ENCODE results near the gene MAGEC1.
"Not testable (repeated sequence)": the region's sequence is repeated elsewhere in the genome, so short reads cannot be mapped to it uniquely, and the experiment has no call there.

MAGEC1 gene, protein sequence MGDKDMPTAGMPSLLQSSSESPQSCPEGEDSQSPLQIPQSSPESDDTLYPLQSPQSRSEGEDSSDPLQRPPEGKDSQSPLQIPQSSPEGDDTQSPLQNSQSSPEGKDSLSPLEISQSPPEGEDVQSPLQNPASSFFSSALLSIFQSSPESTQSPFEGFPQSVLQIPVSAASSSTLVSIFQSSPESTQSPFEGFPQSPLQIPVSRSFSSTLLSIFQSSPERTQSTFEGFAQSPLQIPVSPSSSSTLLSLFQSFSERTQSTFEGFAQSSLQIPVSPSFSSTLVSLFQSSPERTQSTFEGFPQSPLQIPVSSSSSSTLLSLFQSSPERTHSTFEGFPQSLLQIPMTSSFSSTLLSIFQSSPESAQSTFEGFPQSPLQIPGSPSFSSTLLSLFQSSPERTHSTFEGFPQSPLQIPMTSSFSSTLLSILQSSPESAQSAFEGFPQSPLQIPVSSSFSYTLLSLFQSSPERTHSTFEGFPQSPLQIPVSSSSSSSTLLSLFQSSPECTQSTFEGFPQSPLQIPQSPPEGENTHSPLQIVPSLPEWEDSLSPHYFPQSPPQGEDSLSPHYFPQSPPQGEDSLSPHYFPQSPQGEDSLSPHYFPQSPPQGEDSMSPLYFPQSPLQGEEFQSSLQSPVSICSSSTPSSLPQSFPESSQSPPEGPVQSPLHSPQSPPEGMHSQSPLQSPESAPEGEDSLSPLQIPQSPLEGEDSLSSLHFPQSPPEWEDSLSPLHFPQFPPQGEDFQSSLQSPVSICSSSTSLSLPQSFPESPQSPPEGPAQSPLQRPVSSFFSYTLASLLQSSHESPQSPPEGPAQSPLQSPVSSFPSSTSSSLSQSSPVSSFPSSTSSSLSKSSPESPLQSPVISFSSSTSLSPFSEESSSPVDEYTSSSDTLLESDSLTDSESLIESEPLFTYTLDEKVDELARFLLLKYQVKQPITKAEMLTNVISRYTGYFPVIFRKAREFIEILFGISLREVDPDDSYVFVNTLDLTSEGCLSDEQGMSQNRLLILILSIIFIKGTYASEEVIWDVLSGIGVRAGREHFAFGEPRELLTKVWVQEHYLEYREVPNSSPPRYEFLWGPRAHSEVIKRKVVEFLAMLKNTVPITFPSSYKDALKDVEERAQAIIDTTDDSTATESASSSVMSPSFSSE

DNA sequence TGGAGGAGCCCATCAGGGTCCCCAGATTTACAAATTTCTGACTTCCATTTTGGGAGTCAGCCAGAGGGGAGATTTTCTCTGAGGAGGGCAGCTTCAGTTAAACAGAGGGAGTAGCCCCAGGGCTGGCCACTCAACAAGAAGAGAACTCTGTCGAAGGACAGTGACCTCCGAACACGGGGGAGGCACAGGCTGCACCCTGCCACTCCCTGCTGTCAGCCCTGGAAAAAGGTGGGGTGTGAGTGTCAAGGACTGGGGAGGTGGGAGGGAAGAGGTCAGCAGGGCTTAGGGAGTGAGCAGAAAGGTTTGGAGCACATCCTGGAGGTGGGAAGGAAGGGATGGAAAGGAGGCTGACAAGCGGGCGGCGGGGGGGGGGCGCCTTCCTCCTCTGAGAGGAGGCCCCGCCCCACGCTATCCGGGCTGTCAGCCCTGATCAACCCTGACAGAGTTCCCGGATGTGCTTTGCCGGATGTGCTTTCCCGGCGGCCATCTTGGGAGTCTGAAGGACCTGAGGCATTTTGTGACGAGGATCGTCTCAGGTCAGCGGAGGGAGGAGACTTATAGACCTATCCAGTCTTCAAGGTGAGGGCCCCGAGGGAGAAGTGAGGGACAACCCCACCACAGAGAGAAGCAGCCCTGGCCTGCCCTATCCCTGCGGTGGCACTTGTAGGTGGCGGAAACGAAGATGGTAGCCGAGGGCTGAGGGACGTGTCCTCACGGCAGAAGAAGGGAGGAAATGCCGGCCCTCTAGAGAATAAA lies at the start of gene MAGEC1:
Gene MAGEC1, plus strand, starts transcription at position 495 of the 756 bp plus-strand sequence. CDS start 1,179 bp downstream, outside the sequence.
- no peak for DNase-seq (ENCODE audit: low read depth)

DNA sequence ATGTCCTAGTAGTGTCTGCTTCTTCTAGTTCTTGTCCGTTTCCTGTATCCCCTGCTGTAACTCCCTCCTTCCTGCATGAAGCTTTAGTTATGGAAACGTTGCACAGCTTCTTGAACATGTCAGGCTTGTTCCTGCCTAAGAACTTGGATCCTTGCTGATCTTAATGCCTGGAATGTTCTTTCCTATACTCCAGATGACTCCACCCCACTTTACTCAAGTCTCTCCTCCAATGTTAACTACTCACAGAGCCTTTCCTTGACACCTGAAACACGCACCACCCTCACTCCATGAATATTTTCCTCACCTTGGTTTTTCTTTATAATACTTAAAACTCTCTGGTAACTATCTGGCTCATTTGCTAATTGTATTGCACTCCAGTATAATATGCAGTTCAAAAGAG lies 46.2 kb upstream of the MAGEC1 start:
- DNase-seq (ENCODE audit: low read depth): no peak

DNA sequence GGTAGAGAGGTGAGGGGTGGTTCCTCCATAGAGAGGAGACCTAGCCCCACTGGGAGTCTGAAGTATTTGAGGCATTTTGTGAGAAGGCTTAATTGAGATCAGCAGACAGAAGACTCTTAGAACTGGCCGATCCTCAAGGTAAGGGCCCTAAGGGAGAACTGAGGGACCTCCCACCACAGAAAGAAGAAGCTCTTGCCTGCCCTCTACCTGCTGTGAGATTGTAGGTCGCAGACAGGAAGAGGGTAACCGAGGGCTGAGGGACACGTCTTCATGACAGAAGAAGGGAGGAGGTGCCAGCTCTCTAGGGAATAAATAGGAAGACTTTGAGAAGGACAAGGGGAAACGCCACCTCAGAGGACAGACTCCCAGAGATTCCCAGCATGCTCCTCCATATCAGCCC lies 24.1 kb upstream of the MAGEC1 start:
- no peak for DNase-seq (ENCODE audit: low read depth)

DNA sequence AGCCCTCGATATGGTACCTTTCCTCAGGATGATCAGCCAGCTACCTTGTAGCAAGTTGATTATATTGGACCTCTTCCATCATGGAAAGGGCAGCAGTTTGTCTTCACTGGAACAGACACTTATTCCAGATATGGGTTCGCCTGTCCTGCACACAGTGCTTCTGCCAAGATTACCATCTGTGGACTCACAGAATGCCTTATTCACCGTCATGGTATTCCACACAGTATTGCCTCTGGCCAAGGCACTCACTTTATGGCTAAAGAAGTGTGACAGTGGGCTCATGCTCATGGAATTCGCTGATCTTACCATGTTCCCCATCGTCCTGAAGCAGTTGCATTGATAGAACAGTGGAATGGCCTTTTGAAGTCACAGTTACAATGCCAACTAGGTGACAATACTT lies 14.9 kb upstream of the MAGEC1 start:
- DNase-seq (ENCODE audit: low read depth): not testable (repeated sequence)

DNA sequence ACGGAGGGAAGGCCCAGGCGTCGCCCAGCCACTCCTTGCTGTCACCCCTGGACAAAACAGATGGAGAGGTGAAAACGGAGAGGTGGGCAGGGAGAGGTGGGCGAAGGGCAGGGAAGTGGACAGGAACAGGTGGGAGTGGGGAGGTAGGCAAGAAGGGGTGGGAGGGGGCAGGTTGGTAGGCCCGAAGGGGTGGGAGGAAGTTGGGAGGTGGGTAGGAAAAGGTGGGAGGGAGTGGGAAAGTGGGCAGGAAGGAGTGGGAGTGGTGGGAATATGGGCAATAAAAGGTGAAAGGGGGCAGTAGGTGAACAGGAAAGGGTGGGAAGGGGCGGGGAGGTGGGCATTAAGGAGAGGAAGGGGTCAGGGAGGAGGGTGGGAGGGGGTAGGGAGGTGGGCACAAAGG lies 9.0 kb upstream of the MAGEC1 start:
- DNase-seq (ENCODE audit: low read depth): no peak

DNA sequence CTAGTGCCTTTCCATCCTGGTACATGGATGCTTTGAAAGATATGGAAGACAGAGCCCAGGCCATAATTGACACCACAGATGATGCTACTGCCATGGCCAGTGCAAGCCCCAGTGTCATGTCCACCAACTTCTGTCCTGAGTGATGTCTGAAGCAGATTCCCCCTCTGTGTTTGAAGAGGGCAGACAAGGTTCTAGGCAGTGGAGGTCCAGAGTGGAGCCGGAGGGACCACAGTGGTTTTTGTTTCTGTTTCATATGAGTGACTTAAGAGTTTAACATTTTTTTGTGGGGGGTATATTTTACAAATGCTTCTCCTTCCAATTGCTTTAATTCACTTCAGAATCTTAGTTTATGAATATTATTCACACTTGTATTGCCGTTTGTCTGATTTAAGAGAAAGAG lies 6.0 kb upstream of the MAGEC1 start:
- DNase-seq (ENCODE audit: low read depth): no peak

DNA sequence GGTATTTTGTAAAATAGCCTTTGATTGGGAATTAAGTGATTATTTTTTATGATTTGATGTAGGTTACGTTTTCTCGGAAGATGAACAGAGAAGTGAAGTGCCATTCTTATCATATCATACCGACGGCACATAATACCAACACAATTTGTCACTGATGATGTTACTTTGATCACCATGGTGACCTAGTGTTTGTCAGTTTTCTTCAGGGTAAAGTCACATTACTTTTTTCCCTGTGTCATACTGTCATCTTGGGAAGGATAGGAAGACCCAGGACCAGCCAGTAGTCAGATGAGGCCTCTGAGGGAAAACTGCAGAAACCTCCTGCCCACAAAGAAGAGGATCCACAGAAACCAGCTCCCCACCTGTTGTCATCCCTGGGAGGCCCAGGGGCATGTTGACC lies 1.3 kb upstream of the MAGEC1 start:
- no peak for DNase-seq (ENCODE audit: low read depth)

DNA sequence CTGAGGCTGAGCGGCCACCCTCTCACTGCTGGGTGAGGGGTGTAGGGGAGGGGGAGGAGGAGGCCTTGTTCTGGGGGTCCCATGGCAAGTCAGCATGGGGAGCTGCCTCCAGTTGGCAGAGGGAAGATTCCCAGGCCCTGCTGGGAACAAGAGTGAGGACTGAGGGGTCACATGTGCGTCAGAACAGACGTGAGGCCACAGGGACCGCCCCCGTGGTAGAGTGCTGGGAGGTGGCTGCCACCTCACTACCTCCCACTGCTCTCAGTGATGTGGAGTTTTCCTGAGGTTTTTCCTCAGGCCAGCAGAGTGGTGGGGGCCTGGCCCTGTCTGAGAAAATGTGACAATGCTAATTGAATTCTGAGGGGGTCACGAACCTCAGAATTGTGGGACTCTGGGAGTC lies 568 bp downstream of the MAGEC1 start:
- no peak for DNase-seq (ENCODE audit: low read depth)

DNA sequence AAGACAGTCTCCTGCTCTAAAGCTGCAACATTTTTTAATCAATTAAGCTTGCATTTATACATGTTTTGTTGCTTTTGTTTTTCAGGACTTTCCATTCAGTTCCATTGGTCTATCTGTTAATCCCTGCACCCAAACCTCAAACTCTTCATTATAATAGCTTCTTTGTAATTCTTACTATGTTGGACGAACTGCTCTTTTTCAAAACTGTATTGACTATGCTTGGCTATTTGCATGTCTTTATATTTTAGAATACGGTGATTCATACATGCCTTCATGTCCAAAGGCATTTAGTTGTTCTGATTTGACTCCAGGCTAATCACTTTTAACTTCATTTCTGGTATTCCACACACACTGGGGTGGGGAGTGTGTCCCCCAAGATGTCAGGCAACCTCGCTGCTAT lies 14.1 kb downstream of the MAGEC1 start:
- no peak for DNase-seq (ENCODE audit: low read depth)

DNA sequence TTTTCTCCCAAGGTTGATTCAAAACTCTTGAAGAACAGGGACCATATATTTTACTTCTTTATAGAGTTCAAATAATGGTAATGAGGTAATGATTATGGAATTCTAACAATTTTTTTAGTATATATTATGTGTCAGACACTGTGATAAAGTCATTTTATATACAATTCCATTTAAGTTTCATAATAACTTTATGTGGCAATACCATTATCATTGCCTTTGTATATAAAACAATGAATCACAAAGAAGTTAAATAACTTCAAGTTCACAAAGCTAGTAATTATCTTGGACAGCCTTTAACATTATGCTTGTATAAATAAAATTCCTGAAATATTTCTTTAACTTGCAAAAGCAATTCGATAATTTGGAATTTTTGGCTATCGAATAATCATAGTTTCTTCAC lies 20.6 kb downstream of the MAGEC1 start:
- DNase-seq (ENCODE audit: low read depth): no peak

DNA sequence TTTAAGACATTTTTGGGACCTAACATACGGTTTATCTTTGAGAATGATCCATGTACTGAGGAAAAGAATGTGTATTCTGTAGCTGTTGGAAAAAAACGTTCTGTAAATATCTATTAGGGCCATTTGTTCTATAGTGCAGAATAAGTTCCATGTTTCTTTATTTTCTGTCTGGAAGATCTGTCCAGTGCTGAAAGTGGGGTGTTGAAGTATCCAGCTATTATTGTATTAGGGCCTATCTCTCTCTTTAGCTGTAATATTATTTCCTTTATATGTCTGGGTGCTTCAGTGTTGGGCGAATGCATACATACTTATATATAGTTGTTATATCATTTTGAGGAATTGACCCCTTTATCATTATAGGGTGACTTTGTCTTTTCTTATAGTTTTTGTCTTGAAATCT lies 24.7 kb downstream of the MAGEC1 start:
- no peak for DNase-seq (ENCODE audit: low read depth)

DNA sequence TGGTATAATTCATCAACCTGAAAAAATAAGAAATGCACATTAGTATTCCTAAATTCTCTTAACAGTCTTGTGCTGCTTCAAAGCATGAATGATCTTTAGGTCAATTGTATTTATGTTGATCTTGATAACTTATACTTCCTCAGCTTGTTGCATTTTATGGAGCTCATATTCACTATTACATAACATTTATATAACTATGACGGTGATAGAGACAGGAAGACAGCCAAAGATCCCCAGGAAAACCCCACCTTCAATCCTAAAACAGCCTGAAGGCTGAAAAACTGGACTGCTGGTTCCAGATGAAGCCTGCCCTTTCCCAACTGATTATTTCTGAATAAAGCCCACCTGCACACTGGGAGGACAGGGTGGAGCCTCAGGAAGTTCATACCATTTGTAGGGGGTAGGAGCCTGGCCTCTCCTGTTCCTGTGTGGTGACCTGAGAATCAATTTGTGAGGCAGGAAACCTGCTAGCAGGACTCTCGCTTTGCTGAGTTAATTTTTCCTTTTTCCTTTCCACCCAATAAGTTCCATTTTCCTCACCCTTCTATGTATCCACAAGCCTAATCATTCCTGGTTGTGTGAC lies 30.5 kb downstream of the MAGEC1 start:
- DNase-seq (ENCODE audit: low read depth): no peak

DNA sequence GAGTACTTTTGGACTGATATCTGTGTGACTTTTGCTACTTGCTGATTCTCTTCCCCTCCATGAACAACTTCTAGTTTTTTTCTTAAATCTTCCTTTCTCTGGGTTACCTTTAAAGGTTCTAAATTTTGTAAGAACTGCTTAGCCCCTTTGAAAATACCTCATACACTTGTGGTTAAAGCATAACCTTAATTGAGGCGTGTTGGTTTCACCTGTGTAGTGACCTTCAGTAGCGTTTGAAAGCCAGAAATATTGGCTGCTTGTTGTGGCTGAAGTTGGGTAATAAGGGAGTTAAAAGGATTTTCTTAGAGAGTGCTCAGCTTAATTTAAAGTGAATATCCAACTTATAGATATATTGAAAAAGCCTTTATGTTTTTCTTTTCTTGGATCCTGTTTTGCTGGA lies 32.0 kb downstream of the MAGEC1 start:
- no peak for DNase-seq (ENCODE audit: low read depth)

DNA sequence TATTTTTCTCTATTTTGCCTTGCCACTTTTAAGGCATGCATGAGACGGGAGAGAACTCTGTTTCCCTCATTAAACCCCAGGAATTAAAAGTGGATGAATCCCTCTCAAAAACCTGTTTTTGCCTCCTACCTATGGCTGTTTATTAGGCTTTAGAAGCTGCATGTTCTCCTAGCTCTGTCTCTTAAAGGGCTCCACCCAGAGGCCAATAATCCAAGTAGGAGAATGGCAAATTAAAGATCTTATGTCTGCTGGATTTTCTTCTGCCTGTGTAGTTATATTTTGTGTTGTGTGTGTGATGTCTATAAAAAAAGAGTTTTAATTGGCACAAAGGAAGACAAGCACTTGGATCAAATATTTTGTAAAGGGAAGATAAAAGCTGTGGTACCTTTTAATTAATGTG lies 32.4 kb downstream of the MAGEC1 start:
- no peak for DNase-seq (ENCODE audit: low read depth)

DNA sequence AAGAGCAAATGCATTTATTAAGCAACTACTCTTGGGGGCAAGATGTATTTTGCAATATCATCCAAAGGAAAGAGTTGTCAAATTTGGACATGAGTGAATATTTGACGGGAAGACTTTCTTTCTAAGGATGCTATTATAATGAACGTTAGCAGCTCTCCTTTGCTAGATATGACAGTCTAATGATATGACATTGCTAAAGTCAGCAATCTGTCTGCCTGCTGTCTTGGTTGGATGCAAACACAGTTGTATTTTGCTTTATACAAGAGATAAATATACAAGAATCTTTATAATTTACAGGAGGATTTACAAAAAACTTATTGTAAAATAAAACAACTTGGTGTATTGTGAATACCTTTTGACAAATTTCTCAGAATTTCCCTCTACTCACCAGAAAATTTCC lies 37.5 kb downstream of the MAGEC1 start:
- no peak for DNase-seq (ENCODE audit: low read depth)

DNA sequence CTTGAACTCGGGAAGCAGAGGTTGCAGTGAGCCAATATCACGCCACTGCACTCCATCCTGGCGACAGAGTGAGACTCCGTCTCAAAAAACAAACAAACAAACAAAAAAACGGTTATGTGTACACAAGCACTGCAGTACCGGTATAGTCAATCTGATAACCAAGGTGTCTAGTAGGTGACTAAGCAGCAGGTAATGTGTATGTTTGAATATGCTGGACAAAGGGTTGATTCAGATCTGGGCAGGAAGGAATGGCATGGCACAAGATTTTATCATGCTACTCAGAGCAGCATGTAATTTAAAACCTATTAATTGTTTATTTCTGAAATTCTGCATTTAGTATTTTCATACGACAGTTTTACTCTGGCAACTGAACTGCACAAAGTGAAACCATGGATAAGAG lies 41.7 kb downstream of the MAGEC1 start:
- no peak for DNase-seq (ENCODE audit: low read depth)

DNA sequence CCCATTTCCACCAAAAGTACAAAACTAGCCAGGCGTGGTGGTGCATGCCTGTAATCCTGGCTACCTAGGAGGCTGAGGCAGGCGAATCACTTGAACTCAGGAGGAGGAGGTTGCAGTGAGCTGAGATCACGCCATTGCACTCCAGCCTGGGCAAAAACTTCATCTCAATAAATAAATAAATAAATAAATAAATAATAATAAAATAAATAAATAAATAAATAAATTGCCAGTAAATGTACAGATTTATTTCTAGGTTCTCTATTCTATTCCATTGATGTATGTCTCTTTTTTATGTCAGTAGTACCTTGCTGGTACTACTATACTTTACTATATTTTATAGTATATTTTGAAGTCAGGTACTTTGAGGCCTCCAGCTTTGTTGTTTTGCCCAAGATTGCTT lies 43.7 kb downstream of the MAGEC1 start:
- DNase-seq (ENCODE audit: low read depth): no peak

DNA sequence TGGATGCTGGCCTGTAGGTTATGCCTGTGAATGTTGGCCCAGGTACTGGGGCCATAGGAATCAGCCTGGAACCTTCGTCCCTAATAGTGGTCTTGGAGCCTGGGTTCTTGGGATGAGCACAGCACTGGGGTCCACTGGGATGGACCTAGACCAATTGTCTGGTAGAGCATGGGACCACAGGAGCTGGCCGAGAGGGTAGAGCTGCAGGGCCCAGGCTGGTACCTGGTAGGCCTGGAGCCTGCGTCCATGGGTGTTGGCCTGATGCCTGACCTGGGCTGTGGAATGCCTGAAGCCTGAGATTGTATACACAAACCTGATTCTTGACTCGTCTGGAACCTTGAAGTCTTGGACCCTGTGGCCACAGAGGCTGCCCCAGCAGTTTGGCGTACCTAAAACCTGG lies 48.9 kb downstream of the MAGEC1 start:
- DNase-seq (ENCODE audit: low read depth): no peak

DNA sequence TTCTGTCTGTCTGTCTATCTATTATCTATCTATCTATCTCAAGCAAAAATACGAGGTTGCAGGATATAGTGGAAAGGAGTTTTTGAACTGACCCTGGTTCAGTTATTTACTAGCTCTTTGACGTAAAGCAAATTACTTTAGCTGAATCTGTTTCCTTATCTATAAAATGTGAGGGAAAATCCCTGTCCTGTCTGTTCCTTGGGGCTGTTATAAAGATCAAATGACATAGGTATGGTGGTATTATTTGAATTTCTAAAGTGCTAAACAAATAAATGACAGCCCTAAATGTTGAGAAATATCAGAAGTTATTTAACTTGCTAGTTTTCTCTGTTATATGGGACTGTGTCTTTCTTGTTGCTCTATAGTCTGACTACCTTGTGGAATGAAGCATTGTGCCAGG lies 55.0 kb downstream of the MAGEC1 start:
- DNase-seq (ENCODE audit: low read depth): no peak
